Tibial nerve (tissue), 3 donors: ENCODE measurements around the gene UNC45A.

Source experiments
- CTCF ChIP-seq, 5 experiments: fragments of 200-600 bp in 3 of 5; fragments of 450-650 bp in 2 of 5; sonication (generic) in 3 of 5; IDR thresholded peaks; one replicate each; pipeline ENCODE4 v1.5.1; 2016 to 2019; ENCODE audit warnings: antibody characterized with exemption in 5 of 5, mild to moderate bottlenecking in 3 of 5, moderate library complexity in 2 of 5
- POLR2A ChIP-seq, 2 donors: fragments of 450-650 bp; IDR thresholded peaks; one replicate each; pipeline ENCODE4 v1.6.1; 2017; ENCODE audit warnings: antibody characterized with exemption in 2 of 2, mild to moderate bottlenecking in 2 of 2, moderate library complexity in 2 of 2

DNA sequence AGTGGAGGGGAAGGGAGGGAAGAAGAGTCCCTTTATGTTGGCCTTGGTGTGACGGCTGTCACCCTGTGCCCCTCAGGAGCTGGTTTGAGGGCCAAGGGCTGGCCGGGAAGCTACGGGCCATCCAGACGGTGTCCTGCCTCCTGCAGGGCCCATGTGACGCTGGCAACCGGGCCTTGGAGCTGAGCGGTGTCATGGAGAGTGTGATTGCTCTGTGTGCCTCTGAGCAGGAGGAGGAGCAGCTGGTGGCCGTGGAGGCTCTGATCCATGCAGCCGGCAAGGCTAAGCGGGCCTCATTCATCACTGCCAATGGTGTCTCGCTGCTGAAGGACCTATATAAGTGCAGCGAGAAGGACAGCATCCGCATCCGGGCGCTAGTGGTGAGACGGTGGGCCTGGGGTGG lies 11.5 kb downstream of the UNC45A start:
- no peak for TF ChIP-seq CTCF (IDR thresholded peaks at IDR 0.05)
- no peak for TF ChIP-seq POLR2A (IDR thresholded peaks at IDR 0.05)
